A673 (cell line): Measurements from ENCODE around the gene FAM13A. TPM values are rescaled to one million over a fixed set of nuclear protein-coding genes. Genes with fewer than 3 reads are reported as not detected.

Experiments used
- BruUV-seq: library from RNA; stranded (reverse); fragments of 400-500 nt; replicated peaks from 2 replicates; lab custom pipeline; 2021; lab: Mats Ljungman, UMichigan
- CTCF ChIA-PET: fragments of 300-600 bp; sonication (Branson Sonifier 250); formaldehyde crosslinking; loops from one replicate; lab custom pipeline; 2022; ENCODE audit warnings: antibody characterized with exemption; lab: Charles Lee
- POLR2A ChIA-PET: fragments of 300-600 bp; sonication (Branson Sonifier 250); formaldehyde crosslinking; loops from one replicate; lab custom pipeline; 2022; ENCODE audit warnings: antibody characterized with exemption; ENCODE audit not compliant: low non-redundant PET; lab: Charles Lee
- DNase-seq: peaks from one replicate; pipeline ENCODE4 v3.0.0-alpha.2; 2015; ENCODE audit warnings: low spot score
- H3K27ac ChIP-seq: fragments of 200-600 bp; sonication (generic); 2 replicates; pipeline ENCODE4 v1.5.1; 2016; ENCODE audit warnings: mixed run types, low read depth, mild to moderate bottlenecking, mixed read lengths, antibody characterized with exemption, low read length; ENCODE audit not compliant: poor library complexity, severe bottlenecking
- H3K27me3 ChIP-seq: fragments of 200-600 bp; sonication (generic); replicated peaks from 2 replicates; pipeline ENCODE4 v1.6.1; 2017; ENCODE audit warnings: mixed run types, low read depth, mild to moderate bottlenecking, mixed read lengths, antibody characterized with exemption, low read length; ENCODE audit not compliant: insufficient read depth, poor library complexity
- H3K36me3 ChIP-seq: fragments of 200-600 bp; sonication (generic); 2 replicates; pipeline ENCODE4 v1.6.1; 2016; ENCODE audit warnings: mixed run types, mild to moderate bottlenecking, mixed read lengths, antibody characterized with exemption, low read length; ENCODE audit not compliant: insufficient read depth, poor library complexity, severe bottlenecking
- H3K4me1 ChIP-seq: fragments of 200-600 bp; sonication (generic); 2 replicates; pipeline ENCODE4 v1.6.1; 2017; ENCODE audit warnings: mixed run types, mild to moderate bottlenecking, mixed read lengths, antibody characterized with exemption, low read length; ENCODE audit not compliant: insufficient read depth, poor library complexity, severe bottlenecking
- H3K4me3 ChIP-seq: fragments of 200-600 bp; sonication (generic); 2 replicates; pipeline ENCODE4 v1.5.1; 2016; ENCODE audit warnings: low read depth, mixed run types, mild to moderate bottlenecking, mixed read lengths, low read length; ENCODE audit not compliant: poor library complexity, severe bottlenecking
- H3K9me3 ChIP-seq: fragments of 200-600 bp; sonication (generic); 2 replicates; pipeline ENCODE4 v1.6.1; 2016; ENCODE audit warnings: mixed run types, low read depth, mild to moderate bottlenecking, mixed read lengths, antibody characterized with exemption, low read length; ENCODE audit not compliant: poor library complexity, severe bottlenecking
- CTCF ChIP-seq: fragments of 300-800, 200-600 bp; sonication (generic); conservative IDR thresholded peaks from 2 replicates; pipeline ENCODE4 v1.5.1; 2017; ENCODE audit warnings: low read depth, mild to moderate bottlenecking, antibody characterized with exemption, low read length, moderate library complexity, mixed read lengths
- EZH2 ChIP-seq: fragments of 200-600 bp; sonication (generic); IDR thresholded peaks from 2 replicates; pipeline ENCODE4 v1.6.1; 2017; ENCODE audit warnings: borderline replicate concordance, low read depth, mild to moderate bottlenecking, mixed read lengths, antibody characterized with exemption, low read length; ENCODE audit not compliant: poor library complexity, severe bottlenecking
- intact Hi-C: fragments of 100-400 bp; cut with micrococcal nuclease; formaldehyde crosslinking; loops from one replicate; pipeline ENCODE4 v1.10.0; 2022; ENCODE audit not compliant: unreplicated experiment
- total RNA-seq: library from RNA; stranded (reverse); gene quantifications from 2 replicates; pipeline ENCODE4 v1.2.3, GENCODE V29; 2021

The FAM13A gene
- total RNA-seq, 1 experiment from 2014 or later, result 15.5 TPM

GRCh38 chr4:88975958-88976774 lies 80.8 kb downstream of the FAM13A start:
- Histone ChIP-seq H3K36me3 (no peaks in the 10 kb centered on the region), H3K27ac (no peak overlapping the region), H3K4me1 (no peaks in the 10 kb centered on the region), H3K4me3 (no peak overlapping the region), H3K27me3 (no peaks in the 10 kb centered on the region), H3K9me3 (no peaks in the 10 kb centered on the region)
- ChIA-PET POLR2A (no interaction called here), CTCF (no interaction called here)
- BruUV-seq, result no TSS peak
- no peak for DNase-seq
- intact Hi-C loops, result no loop called here
- TF ChIP-seq EZH2, result no peak
- TF ChIP-seq CTCF, result no peak

GRCh38 chr4:88971536-88971935 lies 85.4 kb downstream of the FAM13A start:
- Histone ChIP-seq H3K36me3 (no peaks in the 10 kb centered on the region), H3K27ac (no peak overlapping the region), H3K27me3 (no peaks in the 10 kb centered on the region), H3K4me3 (no peak overlapping the region), H3K9me3 (no peaks in the 10 kb centered on the region), H3K4me1 (no peaks in the 10 kb centered on the region)
- intact Hi-C loops, result no loop called here
- no peak for DNase-seq
- TF ChIP-seq CTCF (no peak), EZH2 (no peak)
- ChIA-PET CTCF (no interaction called here), POLR2A (no interaction called here)
- no TSS peak for BruUV-seq

GRCh38 chr4:88969746-88970145 lies 87.2 kb downstream of the FAM13A start:
- DNase-seq, result no peak
- H3K4me3 ChIP-seq, result no peak overlapping the region
- no peaks in the 10 kb centered on the region for H3K9me3 ChIP-seq
- no peaks in the 10 kb centered on the region for H3K36me3 ChIP-seq
- H3K4me1 ChIP-seq, result no peaks in the 10 kb centered on the region
- no peak for TF ChIP-seq CTCF
- no peak for TF ChIP-seq EZH2
- POLR2A ChIA-PET, result no interaction called here
- H3K27ac ChIP-seq, result no peak overlapping the region
- intact Hi-C loops, result no loop called here
- no TSS peak for BruUV-seq
- CTCF ChIA-PET, result no interaction called here
- H3K27me3 ChIP-seq, result no peaks in the 10 kb centered on the region
